ENCODE results near the gene ARL16.

Gene ARL16

GRCh38 chr17:81713004-81713555 is 29.5 kb upstream of the ARL16 start:
- in situ Hi-C loops (cut with MboI; ENCODE audit: low sequenced_read_pairs), result no loop called here

GRCh38 chr17:81712468-81713003 is 28.9 kb upstream of the ARL16 start:
- in situ Hi-C loops (cut with MboI; ENCODE audit: low sequenced_read_pairs), result no loop called here

GRCh38 chr17:81711814-81712467 is 28.3 kb upstream of the ARL16 start, which contains the start of gene SLC25A10:
TSS of gene SLC25A10 (plus strand) at chr17:81712284. CDS start at chr17:81712427, 143 bp downstream.
- in situ Hi-C loops (cut with MboI; ENCODE audit: low sequenced_read_pairs), result no loop called here

- in situ Hi-C loops (cut with MboI; ENCODE audit: low sequenced_read_pairs), result no loop called here
Observed at GRCh38 chr17:81710514-81711308, 27.1 kb upstream of the ARL16 start.

- in situ Hi-C loops (cut with MboI; ENCODE audit: low sequenced_read_pairs), result no loop called here
Observed at GRCh38 chr17:81708739-81709185, 25.2 kb upstream of the ARL16 start.

- in situ Hi-C loops (cut with MboI; ENCODE audit: low sequenced_read_pairs), result no loop called here
Observed at GRCh38 chr17:81707725-81708646, 24.4 kb upstream of the ARL16 start.

- in situ Hi-C loops (cut with MboI; ENCODE audit: low sequenced_read_pairs), result no loop called here
Observed at GRCh38 chr17:81706757-81707624, 23.4 kb upstream of the ARL16 start.

- in situ Hi-C loops (cut with MboI; ENCODE audit: low sequenced_read_pairs), result no loop called here
Observed at GRCh38 chr17:81706232-81706611, 22.6 kb upstream of the ARL16 start.

- in situ Hi-C loops (cut with MboI; ENCODE audit: low sequenced_read_pairs), result no loop called here
Observed at GRCh38 chr17:81705518-81706231, 22.1 kb upstream of the ARL16 start.

- in situ Hi-C loops (cut with MboI; ENCODE audit: low sequenced_read_pairs), result no loop called here
Observed at GRCh38 chr17:81703747-81704654, 20.4 kb upstream of the ARL16 start.

- in situ Hi-C loops (cut with MboI; ENCODE audit: low sequenced_read_pairs), result no loop called here
Observed at GRCh38 chr17:81702934-81703746, 19.5 kb upstream of the ARL16 start, which contains the start of gene MRPL12. TSS of gene MRPL12 (plus strand) at chr17:81703367. CDS start at chr17:81703502, 135 bp downstream.

GRCh38 chr17:81701288-81702071 is 17.9 kb upstream of the ARL16 start:
- in situ Hi-C loops (cut with MboI; ENCODE audit: low sequenced_read_pairs), result no loop called here

GRCh38 chr17:81700353-81701287 is 17.0 kb upstream of the ARL16 start:
- in situ Hi-C loops (cut with MboI; ENCODE audit: low sequenced_read_pairs), result no loop called here

- in situ Hi-C loops (cut with MboI; ENCODE audit: low sequenced_read_pairs), result no loop called here
Observed at GRCh38 chr17:81697261-81698044, 13.9 kb upstream of the ARL16 start.

Data from HL-60/S4 treated with phorbol 12-myristate 13-acetate at 8.2 ng/mL for 4 days and 3 days (cell line).